Measurements from ENCODE around the gene TMEM150B. TPM values are rescaled to one million over a fixed set of nuclear protein-coding genes. Genes with fewer than 3 reads are reported as not detected.

TMEM150B gene
- total RNA-seq, 6 experiments from 2014 or later: 1.1 to 5.6 (median 2.2) TPM

GRCh38 chr19:55285229-55285890, 39.8 kb downstream of the TMEM150B start:
- DNase-seq: no peak
- TF ChIP-seq POLR2A (IDR thresholded peaks at IDR 0.05) (no peak), CTCF (IDR thresholded peaks at IDR 0.05) (no peak)
- Histone ChIP-seq H3K27ac (no peak overlapping the region), H3K36me3 (no peaks in the 10 kb centered on the region), H3K9me3 (no peaks in the 10 kb centered on the region), H3K4me3 (no peak overlapping the region), H3K27me3 (no peaks in the 10 kb centered on the region), H3K4me1 (peaks cover 0 to 5% (median 0%) of the 10 kb centered on the region in 4 donors)
- intact Hi-C loops (cut with DNase I): no loop called here
- ATAC-seq: no peak
- WGBS (ENCODE audit: insufficient coverage, low coverage, low lambda C conversion rate, missing lambda C conversion rate): 43% methylated on average over 8 of the region's 18 CpGs

GRCh38 chr19:55284405-55285058, 40.6 kb downstream of the TMEM150B start:
- H3K27me3 ChIP-seq: no peaks in the 10 kb centered on the region
- no peaks in the 10 kb centered on the region for H3K36me3 ChIP-seq
- DNase-seq: no peak
- intact Hi-C loops (cut with DNase I): no loop called here
- TF ChIP-seq CTCF (IDR thresholded peaks at IDR 0.05) (no peak), POLR2A (IDR thresholded peaks at IDR 0.05) (no peak)
- WGBS (ENCODE audit: insufficient coverage, low coverage, low lambda C conversion rate, missing lambda C conversion rate): 61% methylated on average over 3 of the region's 16 CpGs
- H3K4me1 ChIP-seq: peaks cover 0 to 6% (median 0%) of the 10 kb centered on the region in 4 donors
- H3K4me3 ChIP-seq: no peak overlapping the region
- no peak for ATAC-seq
- no peak overlapping the region for H3K27ac ChIP-seq
- no peaks in the 10 kb centered on the region for H3K9me3 ChIP-seq

GRCh38 chr19:55283548-55284377, 41.4 kb downstream of the TMEM150B start, which contains the start of gene BRSK1:
TSS of gene BRSK1 (plus strand) at chr19:55283997. CDS start at chr19:55284443, 446 bp downstream.
- TF ChIP-seq CTCF (IDR thresholded peaks at IDR 0.05): no peak
- TF ChIP-seq POLR2A (IDR thresholded peaks at IDR 0.05): no peak
- Histone ChIP-seq H3K9me3 (no peaks in the 10 kb centered on the region), H3K27me3 (no peaks in the 10 kb centered on the region), H3K36me3 (no peaks in the 10 kb centered on the region), H3K27ac (no peak within 1 kb of the TSS), H3K4me3 (no peak within 1 kb of the TSS), H3K4me1 (peaks cover 0 to 12% (median 0%) of the 10 kb centered on the region in 4 donors)
- intact Hi-C loops (cut with DNase I): no loop called here
- ATAC-seq: no peak
- DNase-seq: no peak
- WGBS (ENCODE audit: insufficient coverage, low coverage, low lambda C conversion rate, missing lambda C conversion rate): 4% methylated on average over 13 of the region's 44 CpGs

GRCh38 chr19:55279770-55280643, 45.1 kb downstream of the TMEM150B start, which contains the start of gene HSPBP1:
TSS of gene HSPBP1 (minus strand) at chr19:55280110. CDS start at chr19:55279608, 502 bp downstream.
- peak; percentile 95 to 98 (median 96) for ATAC-seq
- Histone ChIP-seq H3K27ac (peak within 1 kb of the TSS; percentile 19 to 60 (median 43)), H3K4me1 (peaks cover 0 to 12% (median 0%) of the 10 kb centered on the region in 4 donors), H3K36me3 (peaks cover 0 to 6% (median 0%) of the 10 kb centered on the region in 4 donors), H3K9me3 (no peaks in the 10 kb centered on the region), H3K4me3 (peak within 1 kb of the TSS; percentile 63 to 77 (median 68)), H3K27me3 (no peaks in the 10 kb centered on the region)
- TF ChIP-seq CTCF (IDR thresholded peaks at IDR 0.05) (no peak), POLR2A (IDR thresholded peaks at IDR 0.05) (peak; percentile 23)
- intact Hi-C loops (cut with DNase I): no loop called here
- WGBS (ENCODE audit: insufficient coverage, low coverage, low lambda C conversion rate, missing lambda C conversion rate): 11% methylated on average over 33 of the region's 52 CpGs
- peak; percentile 92 to 97 (median 97) for DNase-seq
